Subcutaneous adipose tissue (tissue), 4 donors: Measurements from ENCODE around the gene GMFB. TPM values are rescaled to one million over a fixed set of nuclear protein-coding genes. Genes with fewer than 3 reads are reported as not detected.

ENCODE experiments used
- CTCF ChIP-seq: fragments of 450-650 bp; IDR thresholded peaks from one replicate; pipeline ENCODE4 v1.5.1; 2016; ENCODE audit warnings: low read depth, mild to moderate bottlenecking, control low read depth, antibody characterized with exemption, moderate library complexity
- total RNA-seq, 4 donors: library from RNA; depleted of rRNA; stranded (reverse); fragments of >200 nt; gene quantifications; one replicate each; pipeline ENCODE4 v1.1.0, GENCODE V29; 2016

GMFB gene
- total RNA-seq, 4 donors from 2014 or later = 35.8 to 100 (median 85.5) TPM

- TF ChIP-seq CTCF = no peak
Measured at GRCh38 chr14:54438703-54439102, 50.1 kb downstream of the GMFB start.

GRCh38 chr14:54435500-54435981 is 53.2 kb downstream of the GMFB start:
- TF ChIP-seq CTCF = no peak

- TF ChIP-seq CTCF = no peak
Measured at GRCh38 chr14:54428527-54428926, 60.3 kb downstream of the GMFB start.

GRCh38 chr14:54427871-54428270 is 60.9 kb downstream of the GMFB start:
- no peak for TF ChIP-seq CTCF

GRCh38 chr14:54425537-54426274 is 63.1 kb downstream of the GMFB start:
- TF ChIP-seq CTCF = no peak

GRCh38 chr14:54425068-54425467 is 63.7 kb downstream of the GMFB start:
- TF ChIP-seq CTCF = no peak

Other genes starting within 250 kb of the GMFB start
- gene CDKN3, start 92.0 kb downstream of the GMFB start, total RNA-seq = 1 to 10 TPM in 2 of 4 donors, not detected in 2; 2.6 to 4.4 TPM
- gene CNIH1, start 47.6 kb downstream of the GMFB start, total RNA-seq = 100 to 1,000 TPM; 109 to 161 (median 136) TPM
- gene CGRRF1, start 20.9 kb upstream of the GMFB start, total RNA-seq = 10 to 100 TPM; 11.7 to 27.4 (median 19.6) TPM
- 10 to 100 TPM; 30.0 to 65.9 (median 39.7) TPM for gene SAMD4A, start 78.1 kb upstream of the GMFB start, total RNA-seq